HuH-7.5 (cell line): Measurements from ENCODE around the gene PRKG1.

Experiments
- DNase-seq: peaks from one replicate; pipeline ENCODE4 v3.0.0; 2011; ENCODE audit warnings: low spot score

Gene PRKG1

DNA sequence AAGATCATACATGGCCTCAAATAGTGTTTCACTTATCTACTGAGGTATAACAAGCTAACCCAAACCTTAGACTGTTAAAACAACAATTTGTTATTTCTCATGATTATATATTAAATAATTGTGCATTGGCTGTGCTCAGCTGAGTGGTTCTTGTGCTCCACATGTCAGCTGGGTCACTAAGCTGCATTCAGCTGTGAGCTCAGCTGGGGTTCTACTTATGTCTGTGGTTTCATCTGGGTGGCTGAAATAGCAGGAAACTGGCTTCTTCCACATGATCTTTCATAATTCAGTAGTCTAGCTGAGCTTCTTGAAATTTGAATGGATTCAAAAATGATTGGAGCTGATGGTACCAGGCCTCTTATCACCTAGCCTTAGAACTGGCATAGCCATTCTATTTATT, 806.9 kb downstream of the PRKG1 start:
- DNase-seq: no peak

DNA sequence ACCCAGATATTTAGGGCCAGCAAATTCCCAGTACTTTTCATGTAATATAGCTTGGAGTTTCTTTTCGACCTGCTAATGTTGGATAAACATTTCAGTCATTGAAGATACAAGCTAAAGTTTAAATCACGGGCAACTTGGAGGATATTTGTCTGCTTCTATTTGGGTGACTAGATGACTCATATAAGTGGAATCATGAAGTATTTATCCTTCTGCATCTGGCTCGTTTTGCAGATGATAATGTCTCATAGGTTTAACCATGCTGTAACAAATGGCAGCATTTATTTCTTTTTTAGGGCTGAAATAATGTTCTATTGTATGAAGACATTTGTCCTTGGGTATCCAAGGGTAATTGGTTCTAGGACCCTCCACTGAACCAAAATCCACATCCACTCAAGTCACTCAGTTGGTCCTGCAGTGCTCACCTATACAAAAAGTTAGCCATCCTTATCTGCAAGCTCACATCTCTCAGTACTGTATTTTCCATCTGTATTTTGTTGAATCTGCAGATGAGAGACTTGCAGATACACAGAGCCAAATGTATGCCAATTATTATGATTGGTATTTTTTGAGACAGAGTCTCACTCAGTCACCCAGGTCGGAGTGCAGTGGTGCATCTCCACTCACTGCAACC, 812.3 kb downstream of the PRKG1 start:
- DNase-seq: no peak

DNA sequence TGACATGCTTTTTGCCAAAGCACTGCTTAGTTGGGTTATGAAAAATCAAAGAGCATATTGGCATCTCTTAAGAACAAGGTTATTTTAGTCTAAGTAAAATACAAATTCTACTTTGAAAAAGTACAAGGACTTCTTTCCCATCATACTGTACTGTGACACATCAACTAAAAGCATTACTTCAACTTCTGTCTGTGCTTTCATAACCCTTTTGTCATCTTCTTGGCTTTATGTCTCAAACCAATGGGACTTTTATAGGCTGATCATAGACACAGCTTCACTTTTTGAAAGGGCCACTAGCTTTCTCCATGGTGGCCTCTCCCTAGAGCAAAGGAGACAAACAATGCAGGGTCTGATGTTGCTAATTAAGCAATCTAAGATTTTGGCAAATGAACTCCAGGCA, 814.0 kb downstream of the PRKG1 start:
- DNase-seq: no peak

DNA sequence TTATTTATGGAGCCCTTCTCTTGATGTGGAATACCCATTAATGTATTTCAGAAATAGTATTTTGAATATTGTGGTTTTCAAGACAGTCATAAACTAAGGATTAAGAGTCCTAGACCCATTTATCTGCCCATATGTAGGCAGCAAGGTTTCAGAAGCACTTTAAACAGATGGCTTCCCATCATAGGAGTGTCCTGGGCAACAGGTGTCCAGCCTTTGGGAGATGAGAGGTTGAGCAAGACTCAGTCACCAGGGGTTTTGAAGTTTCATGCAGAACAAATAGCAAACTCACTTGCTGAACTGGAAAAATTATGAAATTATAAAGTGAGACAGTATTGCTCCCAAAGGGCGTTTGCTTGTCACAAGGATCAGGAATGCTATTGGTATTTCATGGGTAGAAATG, 818.0 kb downstream of the PRKG1 start:
- no peak for DNase-seq

- DNase-seq: no peak
Measured at GRCh38 chr10:51892965-51893658, 818.8 kb downstream of the PRKG1 start.

GRCh38 chr10:51894771-51895578, 820.7 kb downstream of the PRKG1 start:
- DNase-seq: no peak

- no peak for DNase-seq
Measured at GRCh38 chr10:51896849-51897248, 822.6 kb downstream of the PRKG1 start.

- DNase-seq: no peak
Measured at GRCh38 chr10:51897560-51897959, 823.3 kb downstream of the PRKG1 start.

DNA sequence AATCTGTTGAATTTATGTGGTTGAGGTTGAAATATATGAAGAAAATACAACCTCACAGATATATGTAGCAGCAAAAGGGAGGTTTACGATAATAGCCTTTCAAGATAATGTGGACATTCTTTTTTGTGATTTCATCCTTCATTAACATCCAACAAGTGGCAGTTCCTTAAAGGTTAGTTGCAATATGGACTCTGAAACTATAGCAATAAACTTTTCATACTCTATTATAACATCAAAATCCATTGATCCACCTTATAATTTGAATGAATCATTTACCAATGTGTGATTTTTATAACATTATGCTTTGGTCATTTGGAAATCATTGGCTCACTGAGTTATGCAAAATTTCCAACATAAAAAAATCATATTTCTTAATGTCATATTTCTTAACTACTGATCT, 825.9 kb downstream of the PRKG1 start:
- no peak for DNase-seq

- no peak for DNase-seq
Measured at GRCh38 chr10:51903675-51904074, 829.4 kb downstream of the PRKG1 start.

DNA sequence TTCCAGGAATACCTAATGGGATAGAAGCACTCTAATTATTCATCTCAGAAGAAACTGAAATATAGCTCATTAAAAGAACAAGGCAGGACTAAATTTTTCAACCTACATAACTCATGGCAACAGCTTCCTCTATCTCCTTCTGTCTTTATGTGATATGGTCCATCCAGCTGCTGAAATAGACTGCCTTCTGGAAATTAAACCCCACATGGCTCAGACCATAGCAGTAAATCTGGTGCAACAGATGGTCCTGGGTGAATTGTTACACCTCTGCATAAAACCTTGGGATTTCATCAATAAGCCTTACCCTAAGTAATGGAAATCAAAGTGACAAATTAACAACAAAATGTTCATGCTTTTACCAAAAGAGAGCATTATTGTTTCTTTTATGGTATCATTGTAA, 830.7 kb downstream of the PRKG1 start:
- no peak for DNase-seq

DNA sequence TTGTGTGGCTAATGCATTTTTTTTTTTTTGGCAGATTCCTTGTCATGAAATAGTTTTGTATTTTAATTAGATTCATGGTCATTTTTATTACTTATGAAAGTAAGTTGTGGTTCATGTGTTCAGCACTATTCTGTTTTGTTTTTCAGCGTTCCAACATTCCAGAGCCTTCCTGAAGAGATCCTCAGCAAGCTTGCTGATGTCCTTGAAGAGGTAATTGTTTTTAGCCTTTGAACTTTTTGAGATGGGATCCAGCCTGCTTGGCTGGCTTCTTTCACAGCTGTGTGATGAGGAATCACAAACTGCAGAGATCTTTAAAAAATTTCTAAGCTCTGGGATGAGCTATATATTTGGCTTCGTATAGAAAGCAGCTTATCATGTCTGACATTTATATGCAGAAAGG, 833.1 kb downstream of the PRKG1 start:
- no peak for DNase-seq

DNA sequence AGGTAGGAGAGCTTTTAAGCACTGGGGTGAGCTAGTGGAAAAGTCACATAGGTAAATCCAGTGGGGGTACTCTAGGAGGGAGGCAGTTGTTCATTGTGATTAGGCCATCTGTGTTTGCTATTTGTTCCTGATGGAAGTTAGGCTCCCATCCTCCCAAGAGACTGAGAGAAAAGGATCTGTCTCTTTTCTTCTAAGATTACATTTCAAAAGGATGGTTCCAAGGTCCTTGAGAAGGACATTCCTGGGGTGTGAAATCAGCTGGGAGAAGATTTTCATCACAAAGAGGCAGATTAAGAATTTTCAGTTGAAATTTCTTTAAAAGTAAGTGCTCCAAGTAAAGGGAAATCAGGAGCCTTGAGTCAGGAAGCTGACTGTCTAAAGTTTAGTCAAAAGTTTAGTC, 835.9 kb downstream of the PRKG1 start:
- DNase-seq: no peak

DNA sequence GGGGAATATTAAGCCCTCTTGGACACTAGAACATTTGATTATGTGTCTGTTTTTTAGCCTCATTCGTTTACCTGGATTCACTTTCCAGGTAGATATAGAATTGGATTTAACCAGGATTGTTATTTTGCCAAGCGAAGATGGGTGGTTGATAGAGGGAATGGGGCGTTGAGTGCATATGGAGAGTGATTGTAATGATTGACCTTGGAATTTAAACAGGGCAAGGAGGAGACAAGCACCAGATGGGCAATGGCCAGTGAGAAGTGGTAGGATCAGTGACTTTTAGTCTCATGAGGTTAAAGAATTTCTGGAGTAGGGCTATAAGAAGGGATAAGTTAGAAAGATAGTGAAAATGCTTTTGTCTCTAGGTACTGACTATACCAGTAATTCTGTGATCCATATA, 836.3 kb downstream of the PRKG1 start:
- no peak for DNase-seq

DNA sequence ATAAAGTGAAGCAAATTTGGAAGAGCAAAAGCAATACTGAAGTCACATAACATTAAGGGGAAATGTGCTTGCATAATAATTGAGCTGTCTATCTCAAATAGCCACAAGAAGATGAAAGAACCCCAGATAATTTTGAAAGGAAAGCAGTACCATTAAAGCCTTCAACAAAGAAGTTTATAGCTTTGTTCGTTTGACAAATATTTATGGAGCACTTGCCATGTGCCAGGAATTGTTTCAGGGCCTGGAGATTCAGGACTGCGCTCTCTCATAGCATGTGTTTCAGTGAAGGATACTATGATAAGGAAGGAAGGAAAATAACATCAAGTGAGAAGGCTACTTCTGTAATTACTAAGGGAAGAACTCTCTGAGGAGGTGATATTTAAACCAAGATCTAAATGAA, 837.4 kb downstream of the PRKG1 start:
- no peak for DNase-seq

GRCh38 chr10:51915031-51915542, 840.8 kb downstream of the PRKG1 start:
- no peak for DNase-seq

- DNase-seq: no peak
Measured at GRCh38 chr10:51918440-51918839, 844.2 kb downstream of the PRKG1 start.

DNA sequence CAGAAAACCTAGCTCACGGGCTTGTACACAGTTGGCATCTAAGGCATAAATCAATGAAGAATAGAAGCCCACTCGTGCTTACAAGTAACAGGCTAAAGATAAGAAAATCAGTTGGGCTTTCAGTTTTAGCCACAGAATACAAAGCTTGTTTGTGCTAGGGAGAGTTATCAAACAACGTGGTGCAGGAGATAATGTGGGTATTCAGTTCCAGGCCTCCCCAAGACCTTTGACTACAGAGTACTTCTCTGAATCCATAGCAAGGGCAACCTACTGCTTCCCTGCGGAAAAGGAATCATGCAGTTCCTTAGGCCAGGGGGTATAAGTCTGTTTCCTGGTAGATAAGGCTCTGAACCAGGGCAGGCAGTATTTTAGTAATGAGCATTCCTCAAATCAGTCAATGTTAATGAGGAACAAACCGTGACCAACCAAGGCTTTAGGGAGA, 844.6 kb downstream of the PRKG1 start:
- no peak for DNase-seq

- DNase-seq: no peak
Measured at GRCh38 chr10:51920672-51921071, 846.4 kb downstream of the PRKG1 start.

DNA sequence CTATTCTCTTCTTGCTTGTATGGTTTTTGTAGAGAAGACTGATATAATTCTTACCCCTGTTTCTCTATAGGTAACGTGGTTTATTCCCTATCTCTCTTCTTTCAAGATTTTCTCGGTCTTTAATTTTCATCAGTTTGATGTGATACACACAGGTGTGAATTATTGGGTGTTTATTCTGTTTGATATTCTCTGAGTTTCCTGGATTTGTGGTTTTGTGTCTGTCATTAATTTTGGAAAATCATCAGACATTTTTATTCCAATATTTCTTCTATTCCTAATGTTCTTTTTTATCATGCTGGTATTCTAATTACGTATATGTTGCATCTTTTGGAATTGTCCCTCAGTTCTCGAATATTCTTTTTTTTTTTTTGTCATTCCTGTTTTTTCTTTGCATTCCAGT, 850.1 kb downstream of the PRKG1 start:
- no peak for DNase-seq

DNA sequence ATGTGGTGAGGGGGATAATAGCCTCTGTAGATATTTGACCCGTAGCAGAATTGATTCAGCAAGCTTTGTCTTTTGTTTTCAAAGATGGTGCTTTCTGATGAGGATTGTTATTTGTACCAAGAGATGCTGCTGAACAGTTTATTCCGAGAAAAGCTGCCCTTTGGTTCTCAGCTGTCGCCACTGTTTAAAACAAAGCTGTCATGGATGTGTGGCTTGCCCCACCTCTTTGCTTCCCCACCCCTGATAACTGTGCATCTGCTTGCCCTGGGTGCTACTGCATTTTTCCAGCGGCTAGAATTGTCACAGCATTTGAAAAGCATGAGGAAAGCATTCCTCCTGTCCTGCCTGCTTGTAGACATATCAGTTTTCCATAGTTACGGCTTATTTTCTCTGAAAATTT, 852.0 kb downstream of the PRKG1 start:
- DNase-seq: no peak

GRCh38 chr10:51928162-51928561, 853.9 kb downstream of the PRKG1 start:
- no peak for DNase-seq

- no peak for DNase-seq
Measured at GRCh38 chr10:51932530-51932929, 858.2 kb downstream of the PRKG1 start.
